ENCODE data around the gene MALT1. TPM values are rescaled to one million over a fixed set of nuclear protein-coding genes. Genes with fewer than 3 reads are reported as not detected.
"Not testable (repeated sequence)": the region's sequence is repeated elsewhere in the genome, so short reads cannot be mapped to it uniquely, and the experiment has no call there.

MALT1 gene
- total and polyA plus RNA-seq, 7 donors, result 3.2 to 11.2 (median 8.8) TPM

DNA sequence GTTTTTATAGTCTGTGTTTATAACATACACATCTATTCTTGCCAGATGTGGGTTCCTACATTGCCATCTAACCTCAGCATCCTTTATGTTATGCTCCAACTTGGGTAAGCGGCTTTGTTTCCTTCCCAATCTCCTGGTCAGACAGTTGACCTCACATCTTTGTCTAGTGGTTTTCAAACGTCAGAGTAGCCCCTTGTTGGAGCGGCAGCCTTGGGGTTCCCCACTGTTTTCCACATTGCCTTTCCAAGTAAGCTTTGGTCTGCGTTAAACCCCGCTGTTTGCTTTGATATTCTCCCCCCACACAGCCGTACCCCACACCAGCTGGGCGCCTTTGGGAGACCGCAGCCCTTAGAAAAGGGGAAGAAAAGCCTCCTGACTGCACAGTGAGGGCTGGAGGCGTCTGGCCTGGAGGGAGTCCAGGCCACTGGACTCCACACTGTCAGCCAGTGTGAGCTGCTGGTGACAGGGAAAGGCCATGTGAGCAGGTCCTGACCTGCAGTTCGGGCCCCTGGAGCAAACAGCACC, 83.3 kb downstream of the MALT1 start:
- WGBS, 3 donors, result 29 to 53% (median 44%) methylated on average over 10 of the region's 10 CpGs
- peaks cover 4 to 12% of the 10 kb centered on the region in 2 donors for H3K36me3 ChIP-seq (ENCODE audit: insufficient read depth in 1 of 2, low read depth in 1 of 2)
- H3K9me3 ChIP-seq, result no peaks in the 10 kb centered on the region
- TF ChIP-seq, protein P1, sequence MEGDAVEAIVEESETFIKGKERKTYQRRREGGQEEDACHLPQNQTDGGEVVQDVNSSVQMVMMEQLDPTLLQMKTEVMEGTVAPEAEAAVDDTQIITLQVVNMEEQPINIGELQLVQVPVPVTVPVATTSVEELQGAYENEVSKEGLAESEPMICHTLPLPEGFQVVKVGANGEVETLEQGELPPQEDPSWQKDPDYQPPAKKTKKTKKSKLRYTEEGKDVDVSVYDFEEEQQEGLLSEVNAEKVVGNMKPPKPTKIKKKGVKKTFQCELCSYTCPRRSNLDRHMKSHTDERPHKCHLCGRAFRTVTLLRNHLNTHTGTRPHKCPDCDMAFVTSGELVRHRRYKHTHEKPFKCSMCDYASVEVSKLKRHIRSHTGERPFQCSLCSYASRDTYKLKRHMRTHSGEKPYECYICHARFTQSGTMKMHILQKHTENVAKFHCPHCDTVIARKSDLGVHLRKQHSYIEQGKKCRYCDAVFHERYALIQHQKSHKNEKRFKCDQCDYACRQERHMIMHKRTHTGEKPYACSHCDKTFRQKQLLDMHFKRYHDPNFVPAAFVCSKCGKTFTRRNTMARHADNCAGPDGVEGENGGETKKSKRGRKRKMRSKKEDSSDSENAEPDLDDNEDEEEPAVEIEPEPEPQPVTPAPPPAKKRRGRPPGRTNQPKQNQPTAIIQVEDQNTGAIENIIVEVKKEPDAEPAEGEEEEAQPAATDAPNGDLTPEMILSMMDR (IDR thresholded peaks at IDR 0.05), result no peak
- H3K4me1 ChIP-seq, result peaks cover 24% of the 10 kb centered on the region
- ATAC-seq (peak; percentile 69 to 85 (median 80)), DNase-seq (peak in 1 of 2 donors; percentile 59)
- no peaks in the 10 kb centered on the region for H3K27me3 ChIP-seq (ENCODE audit: insufficient read depth in 3 of 3, low read length in 2 of 3)
- intact Hi-C loops (cut with DNase I), result loop anchor here in 1 of 2 donors (5.0 kb wide), 1 partner anchor 82 kb away; the partner anchor contains the start of gene MALT1
- no peak overlapping the region for H3K4me3 ChIP-seq
- H3K27ac ChIP-seq, result peak overlapping the region; percentile 71

DNA sequence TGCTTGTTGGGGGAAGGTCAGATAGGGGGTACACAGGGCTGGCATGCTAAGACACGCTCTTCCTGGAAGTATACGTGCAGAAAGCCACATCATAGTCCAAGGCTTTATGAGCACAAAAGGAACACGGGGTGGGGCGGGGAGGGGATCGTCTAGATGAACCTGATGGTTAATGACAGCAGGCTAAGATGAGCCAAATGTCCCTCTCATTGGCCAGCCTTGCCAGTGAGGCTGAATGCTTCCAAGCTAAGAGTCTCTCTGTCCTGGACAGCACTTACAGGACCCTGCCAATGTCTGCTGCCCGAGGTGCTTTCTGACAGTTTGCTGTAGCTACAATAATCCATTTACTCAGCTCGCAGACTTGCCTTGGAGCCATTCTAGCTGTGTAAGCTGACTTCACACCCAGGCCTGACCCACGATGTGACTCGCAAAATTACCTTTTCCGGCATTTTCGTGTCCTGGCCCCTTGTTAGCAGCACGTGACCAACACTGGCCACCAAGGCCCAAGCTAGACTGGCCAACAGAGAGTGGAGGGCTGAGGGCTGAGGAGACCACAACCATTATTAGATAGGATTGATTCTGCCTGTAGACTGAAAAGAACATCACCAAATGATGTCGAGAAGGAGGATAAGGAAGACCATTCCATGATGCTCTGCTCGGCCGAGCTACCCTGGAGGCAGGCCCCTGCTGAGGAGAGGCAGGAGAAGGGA, 84.2 kb downstream of the MALT1 start:
- peaks cover under 1 to 4% of the 10 kb centered on the region in 2 donors for H3K36me3 ChIP-seq (ENCODE audit: insufficient read depth in 1 of 2, low read depth in 1 of 2)
- H3K4me1 ChIP-seq, result peaks cover 24% of the 10 kb centered on the region
- peak overlapping the region; percentile 71 for H3K27ac ChIP-seq
- intact Hi-C loops (cut with DNase I), result no loop called here
- H3K4me3 ChIP-seq, result no peak overlapping the region
- H3K9me3 ChIP-seq, result no peaks in the 10 kb centered on the region
- WGBS, 3 donors, result 52 to 60% (median 53%) methylated on average over 15 of the region's 15 CpGs
- H3K27me3 ChIP-seq (ENCODE audit: insufficient read depth in 3 of 3, low read length in 2 of 3), result no peaks in the 10 kb centered on the region
- TF ChIP-seq, protein P1 (IDR thresholded peaks at IDR 0.05), result no peak
- ATAC-seq, result peak; percentile 48 to 64 (median 58)
- no peak for DNase-seq

DNA sequence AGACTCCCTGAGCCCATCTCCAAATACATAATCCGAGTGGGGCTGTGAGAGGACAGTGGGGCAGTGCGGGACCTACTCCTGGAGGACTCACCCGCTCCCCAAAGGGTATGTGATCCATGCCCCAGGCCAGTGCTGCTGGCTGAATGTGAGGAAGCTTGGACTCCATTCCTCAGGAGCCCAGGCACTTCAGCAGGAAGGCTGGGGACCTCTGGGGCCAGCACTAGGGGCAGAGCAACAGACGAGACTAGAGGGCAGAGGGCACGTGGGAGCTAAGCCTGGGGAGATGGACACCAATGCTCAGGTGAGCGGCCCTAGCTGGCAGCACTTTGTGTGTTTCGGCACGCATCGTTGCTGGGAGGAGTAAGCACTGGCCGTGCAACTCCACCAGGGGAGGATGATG, 84.9 kb downstream of the MALT1 start:
- Histone ChIP-seq H3K27me3 (ENCODE audit: insufficient read depth in 3 of 3, low read length in 2 of 3) (no peaks in the 10 kb centered on the region), H3K36me3 (ENCODE audit: insufficient read depth in 1 of 2, low read depth in 1 of 2) (no peaks in the 10 kb centered on the region), H3K27ac (peak overlapping the region; percentile 71), H3K4me1 (peaks cover 28% of the 10 kb centered on the region), H3K9me3 (no peaks in the 10 kb centered on the region), H3K4me3 (no peak overlapping the region)
- ATAC-seq (peak in 1 of 4 donors; percentile 9), DNase-seq (no peak)
- intact Hi-C loops (cut with DNase I), result no loop called here
- TF ChIP-seq, protein P1 (IDR thresholded peaks at IDR 0.05), result no peak
- WGBS, 3 donors, result 84 to 95% (median 90%) methylated on average over 7 to 9 of the region's 10 CpGs

DNA sequence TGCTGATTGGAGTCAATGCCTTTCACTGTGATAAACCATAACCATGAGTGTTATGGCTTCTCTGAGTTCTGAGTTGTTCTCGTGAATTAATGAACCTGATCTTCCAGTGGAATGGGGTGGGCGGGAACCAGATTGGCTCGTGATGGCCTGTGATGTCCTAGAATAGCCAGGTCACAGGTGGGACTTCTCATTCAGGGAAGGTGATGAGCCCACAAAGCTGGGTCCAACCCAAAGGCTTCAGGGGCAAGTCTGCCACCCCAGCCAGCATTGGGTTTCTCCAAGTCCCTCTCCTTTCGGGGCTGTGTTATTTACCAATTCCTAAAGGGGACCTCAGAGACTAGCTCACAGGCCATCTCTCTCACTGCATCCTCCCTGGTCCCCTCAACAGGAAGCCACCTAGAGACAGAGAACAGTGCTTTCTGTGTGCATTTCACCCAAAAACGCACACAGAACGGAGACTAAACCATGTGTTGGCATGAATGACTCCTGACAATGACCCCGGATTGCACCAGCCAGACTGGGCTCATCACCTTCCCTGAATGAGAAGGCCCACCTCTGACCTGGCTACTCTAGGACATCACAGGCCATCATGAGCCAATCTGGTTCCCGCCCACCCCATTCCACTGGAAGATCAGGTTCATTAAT, 85.5 kb downstream of the MALT1 start:
- Histone ChIP-seq H3K4me1 (peaks cover 34% of the 10 kb centered on the region), H3K27ac (no peak overlapping the region), H3K36me3 (ENCODE audit: insufficient read depth in 1 of 2, low read depth in 1 of 2) (no peaks in the 10 kb centered on the region), H3K4me3 (no peak overlapping the region), H3K27me3 (ENCODE audit: insufficient read depth in 3 of 3, low read length in 2 of 3) (no peaks in the 10 kb centered on the region), H3K9me3 (no peaks in the 10 kb centered on the region)
- intact Hi-C loops (cut with DNase I), result no loop called here
- ATAC-seq, result no peak
- DNase-seq, result no peak
- TF ChIP-seq, protein P1 (IDR thresholded peaks at IDR 0.05), result no peak
- WGBS, 3 donors, result 77 to 87% (median 83%) methylated on average over 8 of the region's 8 CpGs

DNA sequence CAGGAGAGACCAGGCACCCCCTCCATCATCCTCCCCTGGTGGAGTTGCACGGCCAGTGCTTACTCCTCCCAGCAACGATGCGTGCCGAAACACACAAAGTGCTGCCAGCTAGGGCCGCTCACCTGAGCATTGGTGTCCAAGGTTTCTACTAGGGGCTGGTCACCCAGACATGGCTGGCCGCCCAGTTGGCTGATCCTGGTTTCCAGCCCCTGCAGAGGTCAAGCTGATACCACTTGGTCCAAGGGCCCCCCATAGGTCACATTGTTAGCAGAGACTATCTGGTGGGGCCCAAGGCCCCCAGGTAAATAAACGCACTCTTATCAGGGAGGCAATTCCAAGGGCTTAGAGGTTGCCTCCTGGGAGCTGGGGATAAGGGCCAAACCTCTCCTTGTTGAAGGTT, 86.1 kb downstream of the MALT1 start:
- H3K36me3 ChIP-seq (ENCODE audit: insufficient read depth in 1 of 2, low read depth in 1 of 2); H3K9me3 ChIP-seq; ATAC-seq; intact Hi-C loops (cut with DNase I); H3K4me3 ChIP-seq; DNase-seq; H3K27ac ChIP-seq; H3K27me3 ChIP-seq (ENCODE audit: insufficient read depth in 3 of 3, low read length in 2 of 3): not testable (repeated sequence)
- peaks cover 39% of the 10 kb centered on the region for H3K4me1 ChIP-seq
- 97 to 99% (median 98%) methylated on average over 6 to 7 of the region's 7 CpGs for WGBS, 3 donors
